ENCODE data around the gene OSBPL3. TPM values are rescaled to one million over a fixed set of nuclear protein-coding genes. Genes with fewer than 3 reads are reported as not detected.

The OSBPL3 gene
- polyA plus RNA-seq, 1 donor from 2014 or later: 0.26 TPM

- H3K4me3 ChIP-seq (ENCODE audit: low read length): no peak overlapping the region
- no peaks in the 10 kb centered on the region for H3K9me2 ChIP-seq (ENCODE audit: insufficient read depth, low read length)
- H3K9ac ChIP-seq (ENCODE audit: low read length): no peak overlapping the region
- no peak overlapping the region for H3K27ac ChIP-seq (ENCODE audit: low read length)
- no peaks in the 10 kb centered on the region for H3K9me3 ChIP-seq (ENCODE audit: low read length)
- no peaks in the 10 kb centered on the region for H3F3A ChIP-seq (ENCODE audit: insufficient read depth, low read length, poor library complexity, severe bottlenecking)
- TF ChIP-seq REST (IDR thresholded peaks at IDR 0.05; ENCODE audit: borderline replicate concordance): no peak
- no peak for TF ChIP-seq EZH2 (IDR thresholded peaks at IDR 0.05; ENCODE audit: borderline replicate concordance, insufficient read depth, low read length, poor library complexity, severe bottlenecking)
- no peak for TF ChIP-seq TAF1 (IDR thresholded peaks at IDR 0.05; ENCODE audit: low read depth)
- no peak for TF ChIP-seq POLR2AphosphoS5 (IDR thresholded peaks at IDR 0.05)
- TF ChIP-seq CTCF (IDR thresholded peaks at IDR 0.05; ENCODE audit: poor library complexity, severe bottlenecking): no peak
- TF ChIP-seq EP300 (conservative IDR thresholded peaks at IDR 0.05; ENCODE audit: poor library complexity, severe bottlenecking): no peak
- H2AFZ ChIP-seq (ENCODE audit: low read depth, low read length): no peak overlapping the region
- peaks cover 48% of the 10 kb centered on the region for H3K27me3 ChIP-seq (ENCODE audit: insufficient read depth, low read depth, low read length)
- no peak overlapping the region for H3K4me2 ChIP-seq (ENCODE audit: low read length)
- H3K36me3 ChIP-seq (ENCODE audit: insufficient read depth, low read length): no peaks in the 10 kb centered on the region
- no peaks in the 10 kb centered on the region for H3K79me2 ChIP-seq (replicated peaks; ENCODE audit: insufficient read depth, low read length)
- H4K20me1 ChIP-seq (ENCODE audit: insufficient read depth): no peaks in the 10 kb centered on the region
These were observed 2.9 kb upstream of the OSBPL3 start for GRCh38 chr7:24982917-24983316.

GRCh38 chr7:24981171-24981951, 1.4 kb upstream of the OSBPL3 start:
- H3K27ac ChIP-seq (ENCODE audit: low read length): no peak overlapping the region
- peak; percentile 10 for TF ChIP-seq CTCF (IDR thresholded peaks at IDR 0.05; ENCODE audit: poor library complexity, severe bottlenecking)
- no peak for TF ChIP-seq MXI1 (conservative IDR thresholded peaks at IDR 0.05; ENCODE audit: poor library complexity, severe bottlenecking)
- peak overlapping the region; percentile 33 for H3K4me2 ChIP-seq (ENCODE audit: low read length)
- H3K9ac ChIP-seq (ENCODE audit: low read length): peak overlapping the region; percentile 32
- no peaks in the 10 kb centered on the region for H3K9me3 ChIP-seq (ENCODE audit: low read length)
- H3K4me3 ChIP-seq (ENCODE audit: low read length): peak overlapping the region; percentile 89
- no peaks in the 10 kb centered on the region for H3K9me2 ChIP-seq (ENCODE audit: insufficient read depth, low read length)
- no peak overlapping the region for H2AFZ ChIP-seq (ENCODE audit: low read depth, low read length)
- H3K79me2 ChIP-seq (replicated peaks; ENCODE audit: insufficient read depth, low read length): no peaks in the 10 kb centered on the region
- H3K27me3 ChIP-seq (ENCODE audit: insufficient read depth, low read depth, low read length): peaks cover 48% of the 10 kb centered on the region
- H4K20me1 ChIP-seq (ENCODE audit: insufficient read depth): no peaks in the 10 kb centered on the region
- H3F3A ChIP-seq (ENCODE audit: insufficient read depth, low read length, poor library complexity, severe bottlenecking): no peaks in the 10 kb centered on the region
- no peaks in the 10 kb centered on the region for H3K36me3 ChIP-seq (ENCODE audit: insufficient read depth, low read length)

Data from neural cell (in vitro differentiated cells).